ENCODE results near the gene KIFBP. TPM values are rescaled to one million over a fixed set of nuclear protein-coding genes. Genes with fewer than 3 reads are reported as not detected.

Gene KIFBP
- polyA plus RNA-seq, 1 of the 3 experiments (the other 2 are of a cell fraction): 16.9 TPM

DNA sequence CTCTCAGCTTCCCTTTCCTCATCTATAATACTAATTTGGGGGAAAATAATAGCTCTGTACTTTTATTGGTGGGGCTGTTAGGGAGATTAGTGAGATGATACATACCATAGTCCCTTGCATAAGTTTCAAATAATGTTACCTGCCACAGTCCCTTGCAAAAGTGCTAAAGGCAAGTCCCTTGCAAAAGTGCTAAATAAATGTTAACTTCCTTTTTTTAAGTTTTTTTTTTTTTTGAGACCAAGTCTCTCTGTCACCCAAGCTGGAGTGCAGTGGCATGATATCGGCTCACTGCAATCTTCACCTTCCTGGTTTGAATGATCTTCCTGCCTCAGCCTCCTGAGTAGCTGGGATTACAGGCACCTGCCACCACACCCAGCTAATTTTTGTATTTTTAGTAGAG, 55.9 kb downstream of the KIFBP start:
- Histone ChIP-seq H3K9me2 (no peaks in the 10 kb centered on the region), H3K4me1 (ENCODE audit: control insufficient read depth in 1 of 2, insufficient read depth in 2 of 2, low read depth in 1 of 2, low read length in 1 of 2) (no peaks in the 10 kb centered on the region), H2AFZ (ENCODE audit: low read depth) (no peak overlapping the region), H3F3A (replicated peaks; ENCODE audit: insufficient read depth) (no peaks in the 10 kb centered on the region), H3K9me3 (no peaks in the 10 kb centered on the region), H3K4me3 (ENCODE audit: low read depth in 2 of 2, low read length in 1 of 2) (no peak overlapping the region), H3K27ac (ENCODE audit: low read depth in 2 of 2, low read length in 1 of 2) (no peak overlapping the region), H3K36me3 (replicated peaks in 1 of 2; ENCODE audit: control insufficient read depth in 1 of 2, insufficient read depth in 2 of 2, low read length in 1 of 2) (no peaks in the 10 kb centered on the region), H4K20me1 (ENCODE audit: insufficient read depth) (no peaks in the 10 kb centered on the region), H3K4me2 (no peak overlapping the region), H3K9ac (no peak overlapping the region), H3K27me3 (ENCODE audit: insufficient read depth) (no peaks in the 10 kb centered on the region), H3K79me2 (ENCODE audit: insufficient read depth) (no peaks in the 10 kb centered on the region)
- TF ChIP-seq, protein P1, sequence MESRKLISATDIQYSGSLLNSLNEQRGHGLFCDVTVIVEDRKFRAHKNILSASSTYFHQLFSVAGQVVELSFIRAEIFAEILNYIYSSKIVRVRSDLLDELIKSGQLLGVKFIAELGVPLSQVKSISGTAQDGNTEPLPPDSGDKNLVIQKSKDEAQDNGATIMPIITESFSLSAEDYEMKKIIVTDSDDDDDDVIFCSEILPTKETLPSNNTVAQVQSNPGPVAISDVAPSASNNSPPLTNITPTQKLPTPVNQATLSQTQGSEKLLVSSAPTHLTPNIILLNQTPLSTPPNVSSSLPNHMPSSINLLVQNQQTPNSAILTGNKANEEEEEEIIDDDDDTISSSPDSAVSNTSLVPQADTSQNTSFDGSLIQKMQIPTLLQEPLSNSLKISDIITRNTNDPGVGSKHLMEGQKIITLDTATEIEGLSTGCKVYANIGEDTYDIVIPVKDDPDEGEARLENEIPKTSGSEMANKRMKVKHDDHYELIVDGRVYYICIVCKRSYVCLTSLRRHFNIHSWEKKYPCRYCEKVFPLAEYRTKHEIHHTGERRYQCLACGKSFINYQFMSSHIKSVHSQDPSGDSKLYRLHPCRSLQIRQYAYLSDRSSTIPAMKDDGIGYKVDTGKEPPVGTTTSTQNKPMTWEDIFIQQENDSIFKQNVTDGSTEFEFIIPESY (IDR thresholded peaks at IDR 0.05; ENCODE audit: borderline replicate concordance, low read depth): no peak
- TF ChIP-seq NRF1 (IDR thresholded peaks at IDR 0.05; ENCODE audit: low read depth, low read length) (no peak), SMC3 (IDR thresholded peaks at IDR 0.05; ENCODE audit: low read depth, low read length) (no peak), ELF1 (IDR thresholded peaks at IDR 0.05) (no peak), RCOR1 (IDR thresholded peaks at IDR 0.05; ENCODE audit: low read length) (no peak), EP300 (IDR thresholded peaks at IDR 0.05; ENCODE audit: borderline replicate concordance in 1 of 2, low read depth in 1 of 2, low read length in 1 of 2) (no peak)
- DNase-seq: no peak
- POLR2A ChIA-PET: no interaction called here
- CTCF ChIA-PET: no interaction called here
- 100% methylated on average over 1 of the region's 1 CpG for WGBS (ENCODE audit: low lambda C conversion rate)

DNA sequence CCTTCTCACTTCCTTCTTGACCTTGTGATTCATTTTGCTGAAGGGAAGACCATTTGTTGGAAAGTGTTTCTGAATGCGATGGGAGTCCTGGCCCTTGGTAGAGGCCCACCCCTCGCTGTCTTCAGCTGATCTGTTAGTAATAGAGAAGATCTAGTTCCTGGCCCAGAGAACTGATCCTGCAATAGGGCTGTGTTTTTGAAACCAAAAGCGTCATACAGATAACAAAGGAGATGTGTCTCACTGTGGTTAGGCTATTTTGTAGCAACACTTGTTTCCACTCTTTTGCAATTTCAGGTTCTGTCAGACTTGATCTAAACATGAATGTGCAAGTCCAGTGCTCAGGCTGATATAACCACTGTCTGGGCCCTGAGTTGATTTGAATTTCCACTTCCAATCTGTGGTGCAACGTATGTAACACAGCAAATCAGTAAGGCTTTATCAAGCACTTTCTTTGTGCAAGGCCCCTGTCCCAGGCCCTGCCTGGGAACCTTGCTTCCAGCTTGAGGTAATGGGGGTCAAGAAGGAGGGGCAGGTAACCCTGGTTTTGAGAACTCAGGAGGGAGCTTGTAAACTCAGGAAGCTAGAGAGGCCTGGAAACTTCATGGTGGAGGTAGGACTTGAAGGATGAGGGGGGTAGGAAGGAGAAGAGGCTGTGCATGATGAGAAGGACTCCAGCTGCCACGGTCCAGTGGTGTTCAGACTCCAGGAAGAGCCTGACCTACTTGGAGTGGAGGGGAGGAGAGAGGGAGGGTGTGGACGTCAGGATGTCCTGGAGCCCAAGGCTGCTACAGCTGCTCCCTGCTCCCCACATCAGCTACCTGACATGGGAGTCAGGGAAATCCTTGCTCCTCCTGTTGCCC, 57.1 kb downstream of the KIFBP start:
- no peaks in the 10 kb centered on the region for H3K27me3 ChIP-seq (ENCODE audit: insufficient read depth)
- H3K4me3 ChIP-seq (ENCODE audit: low read depth in 2 of 2, low read length in 1 of 2): no peak overlapping the region
- no peaks in the 10 kb centered on the region for H4K20me1 ChIP-seq (ENCODE audit: insufficient read depth)
- H3K79me2 ChIP-seq (ENCODE audit: insufficient read depth): no peaks in the 10 kb centered on the region
- H3F3A ChIP-seq (replicated peaks; ENCODE audit: insufficient read depth): no peaks in the 10 kb centered on the region
- POLR2A ChIA-PET: no interaction called here
- H3K4me1 ChIP-seq (ENCODE audit: control insufficient read depth in 1 of 2, insufficient read depth in 2 of 2, low read depth in 1 of 2, low read length in 1 of 2): no peaks in the 10 kb centered on the region
- H3K27ac ChIP-seq (ENCODE audit: low read depth in 2 of 2, low read length in 1 of 2): no peak overlapping the region
- no peaks in the 10 kb centered on the region for H3K36me3 ChIP-seq (replicated peaks in 1 of 2; ENCODE audit: control insufficient read depth in 1 of 2, insufficient read depth in 2 of 2, low read length in 1 of 2)
- 61% methylated on average over 6 of the region's 6 CpGs for WGBS (ENCODE audit: low lambda C conversion rate)
- H2AFZ ChIP-seq (ENCODE audit: low read depth): no peak overlapping the region
- no peak overlapping the region for H3K9ac ChIP-seq
- CTCF ChIA-PET: interaction anchor here (0.7 kb wide), 1 partner anchor 302 kb away, joined by 3 read pairs; no protein-coding TSS in a partner anchor
- H3K9me2 ChIP-seq: no peaks in the 10 kb centered on the region
- H3K9me3 ChIP-seq: no peaks in the 10 kb centered on the region
- H3K4me2 ChIP-seq: no peak overlapping the region
- no peak for DNase-seq
- TF ChIP-seq YY1 (IDR thresholded peaks at IDR 0.05; ENCODE audit: low read depth) (no peak), TCF12 (IDR thresholded peaks at IDR 0.05) (no peak), ELF1 (IDR thresholded peaks at IDR 0.05) (no peak), RCOR1 (IDR thresholded peaks at IDR 0.05; ENCODE audit: low read length) (no peak), RFX5 (IDR thresholded peaks at IDR 0.05; ENCODE audit: low read length) (no peak), GABPA (IDR thresholded peaks at IDR 0.05; ENCODE audit: low read depth) (no peak), EP300 (IDR thresholded peaks at IDR 0.05; ENCODE audit: borderline replicate concordance in 1 of 2, low read depth in 1 of 2, low read length in 1 of 2) (no peak), NRF1 (IDR thresholded peaks at IDR 0.05; ENCODE audit: low read depth, low read length) (no peak), FOSL2 (IDR thresholded peaks at IDR 0.05; ENCODE audit: borderline replicate concordance, low read depth) (no peak), FOXJ3 (CRISPR knock-in tag; IDR thresholded peaks at IDR 0.05) (no peak), GATA2 (CRISPR knock-in tag; IDR thresholded peaks at IDR 0.05) (no peak), TAF1 (IDR thresholded peaks at IDR 0.05; ENCODE audit: borderline replicate concordance, low read depth, low read length) (no peak), NFIC (IDR thresholded peaks at IDR 0.05; ENCODE audit: borderline replicate concordance) (no peak)
- TF ChIP-seq, protein P2, sequence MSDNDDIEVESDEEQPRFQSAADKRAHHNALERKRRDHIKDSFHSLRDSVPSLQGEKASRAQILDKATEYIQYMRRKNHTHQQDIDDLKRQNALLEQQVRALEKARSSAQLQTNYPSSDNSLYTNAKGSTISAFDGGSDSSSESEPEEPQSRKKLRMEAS (IDR thresholded peaks at IDR 0.05; ENCODE audit: low read depth): no peak
- TF ChIP-seq, protein P3, sequence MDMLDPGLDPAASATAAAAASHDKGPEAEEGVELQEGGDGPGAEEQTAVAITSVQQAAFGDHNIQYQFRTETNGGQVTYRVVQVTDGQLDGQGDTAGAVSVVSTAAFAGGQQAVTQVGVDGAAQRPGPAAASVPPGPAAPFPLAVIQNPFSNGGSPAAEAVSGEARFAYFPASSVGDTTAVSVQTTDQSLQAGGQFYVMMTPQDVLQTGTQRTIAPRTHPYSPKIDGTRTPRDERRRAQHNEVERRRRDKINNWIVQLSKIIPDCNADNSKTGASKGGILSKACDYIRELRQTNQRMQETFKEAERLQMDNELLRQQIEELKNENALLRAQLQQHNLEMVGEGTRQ (IDR thresholded peaks at IDR 0.05; ENCODE audit: borderline replicate concordance, low read depth, low read length): no peak
- TF ChIP-seq, protein P4, sequence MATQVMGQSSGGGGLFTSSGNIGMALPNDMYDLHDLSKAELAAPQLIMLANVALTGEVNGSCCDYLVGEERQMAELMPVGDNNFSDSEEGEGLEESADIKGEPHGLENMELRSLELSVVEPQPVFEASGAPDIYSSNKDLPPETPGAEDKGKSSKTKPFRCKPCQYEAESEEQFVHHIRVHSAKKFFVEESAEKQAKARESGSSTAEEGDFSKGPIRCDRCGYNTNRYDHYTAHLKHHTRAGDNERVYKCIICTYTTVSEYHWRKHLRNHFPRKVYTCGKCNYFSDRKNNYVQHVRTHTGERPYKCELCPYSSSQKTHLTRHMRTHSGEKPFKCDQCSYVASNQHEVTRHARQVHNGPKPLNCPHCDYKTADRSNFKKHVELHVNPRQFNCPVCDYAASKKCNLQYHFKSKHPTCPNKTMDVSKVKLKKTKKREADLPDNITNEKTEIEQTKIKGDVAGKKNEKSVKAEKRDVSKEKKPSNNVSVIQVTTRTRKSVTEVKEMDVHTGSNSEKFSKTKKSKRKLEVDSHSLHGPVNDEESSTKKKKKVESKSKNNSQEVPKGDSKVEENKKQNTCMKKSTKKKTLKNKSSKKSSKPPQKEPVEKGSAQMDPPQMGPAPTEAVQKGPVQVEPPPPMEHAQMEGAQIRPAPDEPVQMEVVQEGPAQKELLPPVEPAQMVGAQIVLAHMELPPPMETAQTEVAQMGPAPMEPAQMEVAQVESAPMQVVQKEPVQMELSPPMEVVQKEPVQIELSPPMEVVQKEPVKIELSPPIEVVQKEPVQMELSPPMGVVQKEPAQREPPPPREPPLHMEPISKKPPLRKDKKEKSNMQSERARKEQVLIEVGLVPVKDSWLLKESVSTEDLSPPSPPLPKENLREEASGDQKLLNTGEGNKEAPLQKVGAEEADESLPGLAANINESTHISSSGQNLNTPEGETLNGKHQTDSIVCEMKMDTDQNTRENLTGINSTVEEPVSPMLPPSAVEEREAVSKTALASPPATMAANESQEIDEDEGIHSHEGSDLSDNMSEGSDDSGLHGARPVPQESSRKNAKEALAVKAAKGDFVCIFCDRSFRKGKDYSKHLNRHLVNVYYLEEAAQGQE (IDR thresholded peaks at IDR 0.05; ENCODE audit: low read depth, low read length): no peak
- TF ChIP-seq, protein P5, sequence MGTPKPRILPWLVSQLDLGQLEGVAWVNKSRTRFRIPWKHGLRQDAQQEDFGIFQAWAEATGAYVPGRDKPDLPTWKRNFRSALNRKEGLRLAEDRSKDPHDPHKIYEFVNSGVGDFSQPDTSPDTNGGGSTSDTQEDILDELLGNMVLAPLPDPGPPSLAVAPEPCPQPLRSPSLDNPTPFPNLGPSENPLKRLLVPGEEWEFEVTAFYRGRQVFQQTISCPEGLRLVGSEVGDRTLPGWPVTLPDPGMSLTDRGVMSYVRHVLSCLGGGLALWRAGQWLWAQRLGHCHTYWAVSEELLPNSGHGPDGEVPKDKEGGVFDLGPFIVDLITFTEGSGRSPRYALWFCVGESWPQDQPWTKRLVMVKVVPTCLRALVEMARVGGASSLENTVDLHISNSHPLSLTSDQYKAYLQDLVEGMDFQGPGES (IDR thresholded peaks at IDR 0.05; ENCODE audit: low read depth, low read length): no peak
